ENCODE results near the gene RNGTT. TPM values are rescaled to one million over a fixed set of nuclear protein-coding genes. Genes with fewer than 3 reads are reported as not detected.
"Not testable (repeated sequence)": the region's sequence is repeated elsewhere in the genome, so short reads cannot be mapped to it uniquely, and the experiment has no call there.

Gene RNGTT
- total RNA-seq, 1 donor from 2014 or later, result 11.4 TPM

GRCh38 chr6:88741939-88742338, 221.5 kb downstream of the RNGTT start:
- H3K27me3 ChIP-seq (ENCODE audit: low read depth), result no peaks in the 10 kb centered on the region
- no peaks in the 10 kb centered on the region for H3K36me3 ChIP-seq
- no peak overlapping the region for H3K27ac ChIP-seq
- ATAC-seq (no peak), DNase-seq (no peak)
- intact Hi-C loops (cut with DNase I), result no loop called here
- no peak for TF ChIP-seq CTCF (IDR thresholded peaks at IDR 0.05)
- H3K4me3 ChIP-seq, result no peak overlapping the region
- no peaks in the 10 kb centered on the region for H3K9me3 ChIP-seq
- H3K4me1 ChIP-seq, result no peaks in the 10 kb centered on the region

- Histone ChIP-seq H3K27ac (no peak overlapping the region), H3K27me3 (ENCODE audit: low read depth) (no peaks in the 10 kb centered on the region), H3K4me1 (no peaks in the 10 kb centered on the region), H3K9me3 (no peaks in the 10 kb centered on the region), H3K36me3 (no peaks in the 10 kb centered on the region), H3K4me3 (no peak overlapping the region)
- no peak for DNase-seq
- ATAC-seq, result no peak
- no peak for TF ChIP-seq CTCF (IDR thresholded peaks at IDR 0.05)
- intact Hi-C loops (cut with DNase I), result no loop called here
Observed at GRCh38 chr6:88741071-88741470, 222.3 kb downstream of the RNGTT start.

GRCh38 chr6:88734544-88734943, 228.9 kb downstream of the RNGTT start:
- intact Hi-C loops (cut with DNase I), result no loop called here
- H3K27me3 ChIP-seq (ENCODE audit: low read depth), result no peaks in the 10 kb centered on the region
- H3K36me3 ChIP-seq, result no peaks in the 10 kb centered on the region
- no peak overlapping the region for H3K4me3 ChIP-seq
- H3K9me3 ChIP-seq, result no peaks in the 10 kb centered on the region
- H3K27ac ChIP-seq, result no peak overlapping the region
- no peaks in the 10 kb centered on the region for H3K4me1 ChIP-seq
- TF ChIP-seq CTCF (IDR thresholded peaks at IDR 0.05), result no peak
- DNase-seq, result no peak
- no peak for ATAC-seq

GRCh38 chr6:88730611-88731011, 232.8 kb downstream of the RNGTT start:
- Histone ChIP-seq H3K27ac (no peak overlapping the region), H3K36me3 (no peaks in the 10 kb centered on the region), H3K4me3 (no peak overlapping the region), H3K27me3 (ENCODE audit: low read depth) (no peaks in the 10 kb centered on the region), H3K9me3 (no peaks in the 10 kb centered on the region), H3K4me1 (no peaks in the 10 kb centered on the region)
- no peak for TF ChIP-seq CTCF (IDR thresholded peaks at IDR 0.05)
- DNase-seq, result no peak
- no peak for ATAC-seq
- intact Hi-C loops (cut with DNase I), result no loop called here

- no peaks in the 10 kb centered on the region for H3K27me3 ChIP-seq (ENCODE audit: low read depth)
- no peak overlapping the region for H3K27ac ChIP-seq
- H3K4me1 ChIP-seq, result no peaks in the 10 kb centered on the region
- no peaks in the 10 kb centered on the region for H3K9me3 ChIP-seq
- intact Hi-C loops (cut with DNase I), result no loop called here
- no peaks in the 10 kb centered on the region for H3K36me3 ChIP-seq
- no peak for DNase-seq
- no peak overlapping the region for H3K4me3 ChIP-seq
- no peak for TF ChIP-seq CTCF (IDR thresholded peaks at IDR 0.05)
- no peak for ATAC-seq
Observed at GRCh38 chr6:88728756-88729155, 234.7 kb downstream of the RNGTT start.

- H3K9me3 ChIP-seq; H3K4me1 ChIP-seq; intact Hi-C loops (cut with DNase I); H3K27me3 ChIP-seq (ENCODE audit: low read depth); DNase-seq; H3K4me3 ChIP-seq; ATAC-seq; H3K36me3 ChIP-seq; H3K27ac ChIP-seq: not testable (repeated sequence)
Observed at GRCh38 chr6:88726409-88726808, 237.0 kb downstream of the RNGTT start.
